ENCODE results near the gene EFNA2. TPM values are rescaled to one million over a fixed set of nuclear protein-coding genes. Genes with fewer than 3 reads are reported as not detected.

The EFNA2 gene
- total RNA-seq, 4 donors from 2014 or later: 0.76 TPM; not detected in 3

- no peak for DNase-seq
- Histone ChIP-seq H3K27ac (no peak overlapping the region), H3K27me3 (peaks cover 9 to 13% of the 10 kb centered on the region in 2 donors), H3K36me3 (no peaks in the 10 kb centered on the region), H3K9me3 (no peaks in the 10 kb centered on the region), H3K4me1 (peaks cover 0 to 6% of the 10 kb centered on the region in 2 donors), H3K4me3 (no peak overlapping the region)
- TF ChIP-seq, protein P1, sequence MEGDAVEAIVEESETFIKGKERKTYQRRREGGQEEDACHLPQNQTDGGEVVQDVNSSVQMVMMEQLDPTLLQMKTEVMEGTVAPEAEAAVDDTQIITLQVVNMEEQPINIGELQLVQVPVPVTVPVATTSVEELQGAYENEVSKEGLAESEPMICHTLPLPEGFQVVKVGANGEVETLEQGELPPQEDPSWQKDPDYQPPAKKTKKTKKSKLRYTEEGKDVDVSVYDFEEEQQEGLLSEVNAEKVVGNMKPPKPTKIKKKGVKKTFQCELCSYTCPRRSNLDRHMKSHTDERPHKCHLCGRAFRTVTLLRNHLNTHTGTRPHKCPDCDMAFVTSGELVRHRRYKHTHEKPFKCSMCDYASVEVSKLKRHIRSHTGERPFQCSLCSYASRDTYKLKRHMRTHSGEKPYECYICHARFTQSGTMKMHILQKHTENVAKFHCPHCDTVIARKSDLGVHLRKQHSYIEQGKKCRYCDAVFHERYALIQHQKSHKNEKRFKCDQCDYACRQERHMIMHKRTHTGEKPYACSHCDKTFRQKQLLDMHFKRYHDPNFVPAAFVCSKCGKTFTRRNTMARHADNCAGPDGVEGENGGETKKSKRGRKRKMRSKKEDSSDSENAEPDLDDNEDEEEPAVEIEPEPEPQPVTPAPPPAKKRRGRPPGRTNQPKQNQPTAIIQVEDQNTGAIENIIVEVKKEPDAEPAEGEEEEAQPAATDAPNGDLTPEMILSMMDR (IDR thresholded peaks at IDR 0.05): no peak
- TF ChIP-seq POLR2A (IDR thresholded peaks at IDR 0.05): no peak
- intact Hi-C loops (cut with DNase I; ENCODE audit: low total_unique reads): no loop called here
Observed at GRCh38 chr19:1313695-1314613, 28.3 kb downstream of the EFNA2 start.

DNA sequence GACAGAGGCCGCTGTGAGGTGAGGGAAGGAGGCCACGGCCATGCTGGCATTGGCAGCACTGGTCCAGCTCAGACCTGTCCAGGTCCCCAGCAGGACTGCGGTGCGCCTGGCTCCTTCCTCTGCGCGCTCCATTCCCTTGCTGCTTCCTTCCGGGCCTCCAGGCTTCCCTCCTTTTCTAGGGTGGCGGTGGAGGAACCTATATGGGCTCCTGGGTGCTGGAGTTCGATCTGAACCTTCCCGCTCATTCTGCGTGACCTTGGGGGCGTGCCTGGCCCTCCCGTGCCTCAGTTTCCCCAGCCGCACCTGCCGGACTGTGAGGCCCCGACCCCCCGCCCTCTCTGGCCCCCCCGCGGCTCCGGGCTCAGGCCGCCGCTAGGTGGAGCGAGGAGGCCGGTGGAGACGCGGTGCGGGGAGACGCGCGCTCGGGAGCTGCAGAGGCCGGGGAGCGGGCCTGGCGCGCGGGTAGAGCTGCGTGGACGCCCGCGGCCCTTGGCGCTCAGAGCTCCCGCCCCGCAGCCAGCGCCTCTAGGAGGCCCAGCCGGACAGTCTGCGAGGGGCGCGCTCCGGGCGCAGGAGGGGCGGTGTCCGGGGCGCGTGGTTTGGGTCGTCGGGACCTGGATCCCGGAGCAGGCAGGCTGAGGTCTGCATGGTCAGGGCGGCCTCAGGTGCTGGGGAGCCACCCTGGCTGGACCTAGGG lies 29.9 kb downstream of the EFNA2 start:
- peak overlapping the region in 1 of 2 donors; percentile 20 for H3K4me3 ChIP-seq
- H3K36me3 ChIP-seq: no peaks in the 10 kb centered on the region
- intact Hi-C loops (cut with DNase I; ENCODE audit: low total_unique reads): no loop called here
- no peak overlapping the region for H3K27ac ChIP-seq
- TF ChIP-seq, protein P1 (IDR thresholded peaks at IDR 0.05): peak; percentile 62 to 75 (median 70)
- no peak for TF ChIP-seq POLR2A (IDR thresholded peaks at IDR 0.05)
- DNase-seq: peak in 1 of 2 donors; percentile 46
- no peaks in the 10 kb centered on the region for H3K9me3 ChIP-seq
- peaks cover 0 to 6% of the 10 kb centered on the region in 2 donors for H3K4me1 ChIP-seq
- peaks cover 6 to 12% of the 10 kb centered on the region in 2 donors for H3K27me3 ChIP-seq

GRCh38 chr19:1316466-1316865 lies 30.8 kb downstream of the EFNA2 start:
- peaks cover 0 to 6% of the 10 kb centered on the region in 2 donors for H3K4me1 ChIP-seq
- no peaks in the 10 kb centered on the region for H3K36me3 ChIP-seq
- TF ChIP-seq, protein P1 (IDR thresholded peaks at IDR 0.05): no peak
- no peaks in the 10 kb centered on the region for H3K9me3 ChIP-seq
- no peak overlapping the region for H3K4me3 ChIP-seq
- H3K27ac ChIP-seq: no peak overlapping the region
- H3K27me3 ChIP-seq: peaks cover 6 to 12% of the 10 kb centered on the region in 2 donors
- intact Hi-C loops (cut with DNase I; ENCODE audit: low total_unique reads): no loop called here
- no peak for DNase-seq

GRCh38 chr19:1317274-1318003 lies 31.8 kb downstream of the EFNA2 start:
- intact Hi-C loops (cut with DNase I; ENCODE audit: low total_unique reads): no loop called here
- TF ChIP-seq, protein P1 (IDR thresholded peaks at IDR 0.05): no peak
- no peak for TF ChIP-seq POLR2A (IDR thresholded peaks at IDR 0.05)
- peaks cover 6 to 12% of the 10 kb centered on the region in 2 donors for H3K27me3 ChIP-seq

More at GRCh38 chr19:1317274-1318003, 31.8 kb downstream of the EFNA2 start:
- Histone ChIP-seq H3K9me3 (no peaks in the 10 kb centered on the region), H3K4me1 (peaks cover 0 to 6% of the 10 kb centered on the region in 2 donors), H3K27ac (no peak overlapping the region), H3K4me3 (no peak overlapping the region), H3K36me3 (no peaks in the 10 kb centered on the region)
- DNase-seq: no peak

Measured in uterus (tissue), 4 donors.